Transverse colon (tissue), 4 donors: ENCODE measurements around the gene CALM3. TPM values are rescaled to one million over a fixed set of nuclear protein-coding genes. Genes with fewer than 3 reads are reported as not detected.
"Not testable (repeated sequence)": the region's sequence is repeated elsewhere in the genome, so short reads cannot be mapped to it uniquely, and the experiment has no call there.

Source experiments
- DNase-seq: peaks from one replicate; pipeline ENCODE4 v3.0.0-alpha.2; 2019
- H3K27ac ChIP-seq, 4 donors: fragments of 200-600 bp; sonication (generic); 2 replicates each; pipeline ENCODE4 v1.5.1; 2016 to 2018; ENCODE audit warnings: inconsistent platforms in 4 of 4
- H3K27me3 ChIP-seq: fragments of 200-600 bp; sonication (generic); 2 replicates; pipeline ENCODE4 v1.5.1; 2017; ENCODE audit warnings: inconsistent platforms
- H3K36me3 ChIP-seq, 4 donors: fragments of 200-600 bp; sonication (generic); 2 replicates each; pipeline ENCODE4 v1.5.1; 2017 to 2019; ENCODE audit warnings: inconsistent platforms in 4 of 4
- H3K4me1 ChIP-seq, 4 donors: fragments of 200-600 bp; sonication (generic); 2 replicates each; pipeline ENCODE4 v1.5.1; 2017 to 2020; ENCODE audit warnings: inconsistent platforms in 4 of 4
- H3K4me3 ChIP-seq, 4 donors: fragments of 200-600 bp; sonication (generic); 1 replicate in 1 of 4; 2 replicates in 3 of 4; pipeline versions ENCODE4 v1.5.1 to v1.6.1; 2017 to 2019; ENCODE audit warnings: inconsistent platforms in 4 of 4
- H3K9me3 ChIP-seq, 2 donors: fragments of 200-600 bp; sonication (generic); 2 replicates each; pipeline ENCODE4 v1.5.1; 2017 to 2019; ENCODE audit warnings: inconsistent platforms in 2 of 2
- CTCF ChIP-seq, 5 experiments: fragments of 200-600 bp in 3 of 5; fragments of 450-650 bp in 2 of 5; sonication (generic) in 3 of 5; IDR thresholded peaks; 1 replicate in 2 of 5; 2 replicates in 3 of 5; pipeline ENCODE4 v1.5.1; 2016 to 2017; ENCODE audit warnings: antibody characterized with exemption in 5 of 5, inconsistent platforms in 3 of 5, mild to moderate bottlenecking in 2 of 5, moderate library complexity in 1 of 5
- EP300 ChIP-seq: sonication (generic); formaldehyde crosslinking; IDR thresholded peaks from one replicate; pipeline ENCODE4 v1.6.1; 2017; ENCODE audit warnings: antibody characterized with exemption, low read depth
- POLR2A ChIP-seq: fragments of 450-650 bp; IDR thresholded peaks from one replicate; pipeline ENCODE4 v1.6.1; 2016; ENCODE audit warnings: antibody characterized with exemption, mild to moderate bottlenecking, moderate library complexity
- POLR2AphosphoS5 ChIP-seq, 3 donors: sonication (generic); formaldehyde crosslinking; IDR thresholded peaks; one replicate each; pipeline ENCODE4 v1.6.1; 2016; ENCODE audit warnings: antibody characterized with exemption in 3 of 3
- WGBS, 2 donors: methylation state at CpG; one replicate each; pipeline ENCODE4 v1.1.5; 2018; ENCODE audit warnings: low coverage in 1 of 2; 5-methylcytosine and 5-hydroxymethylcytosine counted together
- in situ Hi-C, 4 donors: fragments of 200-750 bp; cut with MboI; loops; one replicate each; pipeline versions ENCODE4 v1.15.0 to v1.15.1; 2017; ENCODE audit warnings: low sequenced_read_pairs in 3 of 4, low pct_ligation_motif_present in 1 of 4, low pct_unique_long_range_greater_than_20kb in 1 of 4
- intact Hi-C: fragments of 100-400 bp; cut with DNase I; formaldehyde crosslinking; loops from one replicate; pipeline ENCODE4 v1.15.1; 2023; ENCODE audit warnings: low total_unique reads
- total RNA-seq, 4 donors: library from RNA; depleted of rRNA; stranded (reverse); fragments of >200 nt; gene quantifications; one replicate each; pipeline ENCODE4 v1.1.0, GENCODE V29; 2016

The CALM3 gene
- total RNA-seq, 4 donors from 2014 or later, result 160 to 923 (median 194) TPM

- peaks cover 2% of the 10 kb centered on the region for H3K27me3 ChIP-seq
- H3K36me3 ChIP-seq, result no peaks in the 10 kb centered on the region
- no peak for DNase-seq
- in situ Hi-C loops, result no loop called here
- TF ChIP-seq POLR2AphosphoS5 (IDR thresholded peaks at IDR 0.05) (no peak), EP300 (no peak), CTCF (IDR thresholded peaks at IDR 0.05) (no peak), POLR2A (no peak)
- WGBS, 2 donors, result 31 to 94% methylated on average over 2 to 31 of the region's 35 CpGs
- H3K4me3 ChIP-seq, result peak overlapping the region in 1 of 4 donors; percentile 12
- H3K27ac ChIP-seq, result peak overlapping the region; percentile 55 to 82 (median 68)
- peaks cover 22 to 61% (median 31%) of the 10 kb centered on the region in 4 donors for H3K4me1 ChIP-seq
- H3K9me3 ChIP-seq, result no peaks in the 10 kb centered on the region
- intact Hi-C loops, result no loop called here
Measured at GRCh38 chr19:46623915-46624502, 22.9 kb downstream of the CALM3 start.

GRCh38 chr19:46624958-46625661 lies 24.0 kb downstream of the CALM3 start, which contains the start of gene PTGIR:
TSS of gene PTGIR (minus strand) at chr19:46625089. CDS start at chr19:46624225, 864 bp downstream.
- DNase-seq, result peak; percentile 52
- WGBS, 2 donors, result 12 to 16% methylated on average over 5 to 13 of the region's 13 CpGs
- peaks cover 19 to 53% (median 24%) of the 10 kb centered on the region in 4 donors for H3K4me1 ChIP-seq
- H3K36me3 ChIP-seq, result no peaks in the 10 kb centered on the region
- peak within 1 kb of the TSS; percentile 55 to 82 (median 68) for H3K27ac ChIP-seq
- intact Hi-C loops (no loop called here), in situ Hi-C loops (no loop called here)
- peak within 1 kb of the TSS in 1 of 4 donors; percentile 12 for H3K4me3 ChIP-seq
- H3K27me3 ChIP-seq, result peaks cover 2% of the 10 kb centered on the region
- peak in 2 of 3 donors; percentile 24 to 37 for TF ChIP-seq POLR2AphosphoS5 (IDR thresholded peaks at IDR 0.05)
- TF ChIP-seq POLR2A, result no peak
- no peaks in the 10 kb centered on the region for H3K9me3 ChIP-seq

- no peak overlapping the region for H3K4me3 ChIP-seq
- WGBS, 2 donors, result 82% methylated on average over 12 of the region's 12 CpGs; no CpG with 5 or more reads in 1 of the 2 donors
- H3K27ac ChIP-seq, result peak overlapping the region; percentile 55 to 82 (median 68)
- TF ChIP-seq CTCF (IDR thresholded peaks at IDR 0.05) (no peak), EP300 (no peak)
- H3K27me3 ChIP-seq, result peaks cover 2% of the 10 kb centered on the region
- H3K9me3 ChIP-seq, result no peaks in the 10 kb centered on the region
- in situ Hi-C loops, result no loop called here
- no peak for DNase-seq
- intact Hi-C loops, result no loop called here
- no peaks in the 10 kb centered on the region for H3K36me3 ChIP-seq
- peaks cover 14 to 46% (median 18%) of the 10 kb centered on the region in 4 donors for H3K4me1 ChIP-seq
Measured at GRCh38 chr19:46625731-46626130, 24.6 kb downstream of the CALM3 start.

GRCh38 chr19:46626446-46626845 lies 25.3 kb downstream of the CALM3 start:
- in situ Hi-C loops, result no loop called here
- Histone ChIP-seq H3K27ac (peak overlapping the region in 3 of 4 donors; percentile 67 to 82 (median 68)), H3K4me3 (no peak overlapping the region), H3K4me1 (peaks cover 12 to 39% (median 14%) of the 10 kb centered on the region in 4 donors), H3K9me3 (no peaks in the 10 kb centered on the region), H3K36me3 (no peaks in the 10 kb centered on the region), H3K27me3 (peaks cover 5% of the 10 kb centered on the region)
- intact Hi-C loops, result no loop called here
- TF ChIP-seq POLR2AphosphoS5 (IDR thresholded peaks at IDR 0.05) (no peak), CTCF (IDR thresholded peaks at IDR 0.05) (no peak), EP300 (no peak), POLR2A (no peak)
- 50 to 65% methylated on average over 6 to 14 of the region's 14 CpGs for WGBS, 2 donors
- DNase-seq, result no peak

- peaks cover 5 to 37% (median 21%) of the 10 kb centered on the region in 4 donors for H3K4me1 ChIP-seq
- in situ Hi-C loops, intact Hi-C loops, H3K4me3 ChIP-seq, H3K9me3 ChIP-seq, DNase-seq, H3K36me3 ChIP-seq, H3K27ac ChIP-seq: not testable (repeated sequence)
- 86 to 100% methylated on average over 1 to 7 of the region's 7 CpGs for WGBS, 2 donors
- peaks cover 24% of the 10 kb centered on the region for H3K27me3 ChIP-seq
Measured at GRCh38 chr19:46628970-46629369, 27.8 kb downstream of the CALM3 start.
